Activated effector memory CD4-positive, alpha-beta T cell treated with Interleukin-2 at 50 U/mL for 16 hours (primary cell): ENCODE results near the gene PARD3.

ENCODE experiments used
- DNase-seq: peaks from one replicate; pipeline ENCODE4 v3.0.0-alpha.2; 2020

Gene PARD3

GRCh38 chr10:34135515-34135914 lies 679.6 kb downstream of the PARD3 start:
- no peak for DNase-seq

GRCh38 chr10:34134602-34135001 lies 680.5 kb downstream of the PARD3 start:
- no peak for DNase-seq

GRCh38 chr10:34133406-34133805 lies 681.7 kb downstream of the PARD3 start:
- no peak for DNase-seq

- DNase-seq: no peak
Observed at GRCh38 chr10:34131152-34131551, 683.9 kb downstream of the PARD3 start.

GRCh38 chr10:34127676-34128075 lies 687.4 kb downstream of the PARD3 start:
- DNase-seq: no peak

GRCh38 chr10:34126371-34127151 lies 688.5 kb downstream of the PARD3 start:
- no peak for DNase-seq

GRCh38 chr10:34125702-34126101 lies 689.4 kb downstream of the PARD3 start:
- no peak for DNase-seq

- DNase-seq: no peak
Observed at GRCh38 chr10:34124522-34125035, 690.5 kb downstream of the PARD3 start.

GRCh38 chr10:34121781-34122622 lies 693.1 kb downstream of the PARD3 start:
- DNase-seq: no peak

- DNase-seq: no peak
Observed at GRCh38 chr10:34121125-34121753, 693.9 kb downstream of the PARD3 start.

- DNase-seq: no peak
Observed at GRCh38 chr10:34119456-34119855, 695.6 kb downstream of the PARD3 start.

GRCh38 chr10:34116681-34117271 lies 698.3 kb downstream of the PARD3 start:
- DNase-seq: no peak

- DNase-seq: no peak
Observed at GRCh38 chr10:34116220-34116641, 698.9 kb downstream of the PARD3 start.

GRCh38 chr10:34114914-34115313 lies 700.2 kb downstream of the PARD3 start:
- no peak for DNase-seq

- no peak for DNase-seq
Observed at GRCh38 chr10:34113504-34114225, 701.4 kb downstream of the PARD3 start.

- DNase-seq: no peak
Observed at GRCh38 chr10:34112171-34112782, 702.8 kb downstream of the PARD3 start.

- DNase-seq: no peak
Observed at GRCh38 chr10:34111179-34111578, 703.9 kb downstream of the PARD3 start.

- no peak for DNase-seq
Observed at GRCh38 chr10:34109952-34110702, 705.0 kb downstream of the PARD3 start.

- no peak for DNase-seq
Observed at GRCh38 chr10:34109495-34109894, 705.6 kb downstream of the PARD3 start.

- DNase-seq: no peak
Observed at GRCh38 chr10:34107626-34108516, 707.2 kb downstream of the PARD3 start.
